Measurements from ENCODE around the gene HEATR3. TPM values are rescaled to one million over a fixed set of nuclear protein-coding genes. Genes with fewer than 3 reads are reported as not detected.

Gene HEATR3
- total and polyA plus RNA-seq, 2 experiments from 2014 or later, result 7.5 to 29.9 TPM

DNA sequence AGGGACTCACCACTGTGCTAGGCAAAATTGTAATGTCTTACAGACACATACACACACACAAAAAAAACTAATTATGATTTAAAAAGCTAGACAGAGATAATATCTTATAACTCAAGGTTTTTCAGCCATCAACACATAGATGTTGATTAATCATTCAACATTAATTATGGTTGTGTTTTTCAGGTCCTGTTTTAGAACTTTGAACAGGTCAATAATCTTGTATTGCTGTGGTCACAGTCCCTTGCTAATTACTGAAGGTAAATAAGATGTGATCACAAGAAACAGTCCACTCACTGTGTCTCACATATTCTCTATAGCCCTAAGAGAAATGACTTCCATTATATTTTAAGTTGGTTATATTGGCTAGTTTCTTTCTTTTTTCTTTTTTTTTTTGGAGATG is 54.9 kb downstream of the HEATR3 start (continued):
- TF ChIP-seq, protein P1, sequence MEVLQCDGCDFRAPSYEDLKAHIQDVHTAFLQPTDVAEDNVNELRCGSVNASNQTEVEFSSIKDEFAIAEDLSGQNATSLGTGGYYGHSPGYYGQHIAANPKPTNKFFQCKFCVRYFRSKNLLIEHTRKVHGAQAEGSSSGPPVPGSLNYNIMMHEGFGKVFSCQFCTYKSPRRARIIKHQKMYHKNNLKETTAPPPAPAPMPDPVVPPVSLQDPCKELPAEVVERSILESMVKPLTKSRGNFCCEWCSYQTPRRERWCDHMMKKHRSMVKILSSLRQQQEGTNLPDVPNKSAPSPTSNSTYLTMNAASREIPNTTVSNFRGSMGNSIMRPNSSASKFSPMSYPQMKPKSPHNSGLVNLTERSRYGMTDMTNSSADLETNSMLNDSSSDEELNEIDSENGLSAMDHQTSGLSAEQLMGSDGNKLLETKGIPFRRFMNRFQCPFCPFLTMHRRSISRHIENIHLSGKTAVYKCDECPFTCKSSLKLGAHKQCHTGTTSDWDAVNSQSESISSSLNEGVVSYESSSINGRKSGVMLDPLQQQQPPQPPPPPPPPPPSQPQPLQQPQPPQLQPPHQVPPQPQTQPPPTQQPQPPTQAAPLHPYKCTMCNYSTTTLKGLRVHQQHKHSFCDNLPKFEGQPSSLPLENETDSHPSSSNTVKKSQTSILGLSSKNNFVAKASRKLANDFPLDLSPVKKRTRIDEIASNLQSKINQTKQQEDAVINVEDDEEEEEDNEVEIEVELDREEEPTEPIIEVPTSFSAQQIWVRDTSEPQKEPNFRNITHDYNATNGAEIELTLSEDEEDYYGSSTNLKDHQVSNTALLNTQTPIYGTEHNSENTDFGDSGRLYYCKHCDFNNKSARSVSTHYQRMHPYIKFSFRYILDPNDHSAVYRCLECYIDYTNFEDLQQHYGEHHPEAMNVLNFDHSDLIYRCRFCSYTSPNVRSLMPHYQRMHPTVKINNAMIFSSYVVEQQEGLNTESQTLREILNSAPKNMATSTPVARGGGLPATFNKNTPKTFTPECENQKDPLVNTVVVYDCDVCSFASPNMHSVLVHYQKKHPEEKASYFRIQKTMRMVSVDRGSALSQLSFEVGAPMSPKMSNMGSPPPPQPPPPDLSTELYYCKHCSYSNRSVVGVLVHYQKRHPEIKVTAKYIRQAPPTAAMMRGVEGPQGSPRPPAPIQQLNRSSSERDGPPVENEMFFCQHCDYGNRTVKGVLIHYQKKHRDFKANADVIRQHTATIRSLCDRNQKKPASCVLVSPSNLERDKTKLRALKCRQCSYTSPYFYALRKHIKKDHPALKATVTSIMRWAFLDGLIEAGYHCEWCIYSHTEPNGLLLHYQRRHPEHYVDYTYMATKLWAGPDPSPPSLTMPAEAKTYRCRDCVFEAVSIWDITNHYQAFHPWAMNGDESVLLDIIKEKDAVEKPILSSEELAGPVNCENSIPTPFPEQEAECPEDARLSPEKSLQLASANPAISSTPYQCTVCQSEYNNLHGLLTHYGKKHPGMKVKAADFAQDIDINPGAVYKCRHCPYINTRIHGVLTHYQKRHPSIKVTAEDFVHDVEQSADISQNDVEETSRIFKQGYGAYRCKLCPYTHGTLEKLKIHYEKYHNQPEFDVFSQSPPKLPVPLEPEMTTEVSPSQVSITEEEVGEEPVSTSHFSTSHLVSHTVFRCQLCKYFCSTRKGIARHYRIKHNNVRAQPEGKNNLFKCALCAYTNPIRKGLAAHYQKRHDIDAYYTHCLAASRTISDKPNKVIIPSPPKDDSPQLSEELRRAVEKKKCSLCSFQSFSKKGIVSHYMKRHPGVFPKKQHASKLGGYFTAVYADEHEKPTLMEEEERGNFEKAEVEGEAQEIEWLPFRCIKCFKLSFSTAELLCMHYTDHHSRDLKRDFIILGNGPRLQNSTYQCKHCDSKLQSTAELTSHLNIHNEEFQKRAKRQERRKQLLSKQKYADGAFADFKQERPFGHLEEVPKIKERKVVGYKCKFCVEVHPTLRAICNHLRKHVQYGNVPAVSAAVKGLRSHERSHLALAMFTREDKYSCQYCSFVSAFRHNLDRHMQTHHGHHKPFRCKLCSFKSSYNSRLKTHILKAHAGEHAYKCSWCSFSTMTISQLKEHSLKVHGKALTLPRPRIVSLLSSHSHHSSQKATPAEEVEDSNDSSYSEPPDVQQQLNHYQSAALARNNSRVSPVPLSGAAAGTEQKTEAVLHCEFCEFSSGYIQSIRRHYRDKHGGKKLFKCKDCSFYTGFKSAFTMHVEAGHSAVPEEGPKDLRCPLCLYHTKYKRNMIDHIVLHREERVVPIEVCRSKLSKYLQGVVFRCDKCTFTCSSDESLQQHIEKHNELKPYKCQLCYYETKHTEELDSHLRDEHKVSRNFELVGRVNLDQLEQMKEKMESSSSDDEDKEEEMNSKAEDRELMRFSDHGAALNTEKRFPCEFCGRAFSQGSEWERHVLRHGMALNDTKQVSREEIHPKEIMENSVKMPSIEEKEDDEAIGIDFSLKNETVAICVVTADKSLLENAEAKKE (CRISPR knock-in tag; IDR thresholded peaks at IDR 0.05), result no peak
- TF ChIP-seq, protein P2, sequence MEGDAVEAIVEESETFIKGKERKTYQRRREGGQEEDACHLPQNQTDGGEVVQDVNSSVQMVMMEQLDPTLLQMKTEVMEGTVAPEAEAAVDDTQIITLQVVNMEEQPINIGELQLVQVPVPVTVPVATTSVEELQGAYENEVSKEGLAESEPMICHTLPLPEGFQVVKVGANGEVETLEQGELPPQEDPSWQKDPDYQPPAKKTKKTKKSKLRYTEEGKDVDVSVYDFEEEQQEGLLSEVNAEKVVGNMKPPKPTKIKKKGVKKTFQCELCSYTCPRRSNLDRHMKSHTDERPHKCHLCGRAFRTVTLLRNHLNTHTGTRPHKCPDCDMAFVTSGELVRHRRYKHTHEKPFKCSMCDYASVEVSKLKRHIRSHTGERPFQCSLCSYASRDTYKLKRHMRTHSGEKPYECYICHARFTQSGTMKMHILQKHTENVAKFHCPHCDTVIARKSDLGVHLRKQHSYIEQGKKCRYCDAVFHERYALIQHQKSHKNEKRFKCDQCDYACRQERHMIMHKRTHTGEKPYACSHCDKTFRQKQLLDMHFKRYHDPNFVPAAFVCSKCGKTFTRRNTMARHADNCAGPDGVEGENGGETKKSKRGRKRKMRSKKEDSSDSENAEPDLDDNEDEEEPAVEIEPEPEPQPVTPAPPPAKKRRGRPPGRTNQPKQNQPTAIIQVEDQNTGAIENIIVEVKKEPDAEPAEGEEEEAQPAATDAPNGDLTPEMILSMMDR (conservative IDR thresholded peaks at IDR 0.05; ENCODE audit: low read depth in 2 of 2), result no peak
- TF ChIP-seq EZH2phosphoT487 (IDR thresholded peaks at IDR 0.05; ENCODE audit: unreplicated experiment) (no peak), CREB1 (CRISPR knock-in tag; IDR thresholded peaks at IDR 0.05; ENCODE audit: low read depth) (no peak), ZNF114 (CRISPR knock-in tag; IDR thresholded peaks at IDR 0.05) (no peak), EZH2 (IDR thresholded peaks at IDR 0.05; ENCODE audit: low read depth, unreplicated experiment) (no peak)
- TF ChIP-seq, protein P3, sequence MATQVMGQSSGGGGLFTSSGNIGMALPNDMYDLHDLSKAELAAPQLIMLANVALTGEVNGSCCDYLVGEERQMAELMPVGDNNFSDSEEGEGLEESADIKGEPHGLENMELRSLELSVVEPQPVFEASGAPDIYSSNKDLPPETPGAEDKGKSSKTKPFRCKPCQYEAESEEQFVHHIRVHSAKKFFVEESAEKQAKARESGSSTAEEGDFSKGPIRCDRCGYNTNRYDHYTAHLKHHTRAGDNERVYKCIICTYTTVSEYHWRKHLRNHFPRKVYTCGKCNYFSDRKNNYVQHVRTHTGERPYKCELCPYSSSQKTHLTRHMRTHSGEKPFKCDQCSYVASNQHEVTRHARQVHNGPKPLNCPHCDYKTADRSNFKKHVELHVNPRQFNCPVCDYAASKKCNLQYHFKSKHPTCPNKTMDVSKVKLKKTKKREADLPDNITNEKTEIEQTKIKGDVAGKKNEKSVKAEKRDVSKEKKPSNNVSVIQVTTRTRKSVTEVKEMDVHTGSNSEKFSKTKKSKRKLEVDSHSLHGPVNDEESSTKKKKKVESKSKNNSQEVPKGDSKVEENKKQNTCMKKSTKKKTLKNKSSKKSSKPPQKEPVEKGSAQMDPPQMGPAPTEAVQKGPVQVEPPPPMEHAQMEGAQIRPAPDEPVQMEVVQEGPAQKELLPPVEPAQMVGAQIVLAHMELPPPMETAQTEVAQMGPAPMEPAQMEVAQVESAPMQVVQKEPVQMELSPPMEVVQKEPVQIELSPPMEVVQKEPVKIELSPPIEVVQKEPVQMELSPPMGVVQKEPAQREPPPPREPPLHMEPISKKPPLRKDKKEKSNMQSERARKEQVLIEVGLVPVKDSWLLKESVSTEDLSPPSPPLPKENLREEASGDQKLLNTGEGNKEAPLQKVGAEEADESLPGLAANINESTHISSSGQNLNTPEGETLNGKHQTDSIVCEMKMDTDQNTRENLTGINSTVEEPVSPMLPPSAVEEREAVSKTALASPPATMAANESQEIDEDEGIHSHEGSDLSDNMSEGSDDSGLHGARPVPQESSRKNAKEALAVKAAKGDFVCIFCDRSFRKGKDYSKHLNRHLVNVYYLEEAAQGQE (IDR thresholded peaks at IDR 0.05; ENCODE audit: unreplicated experiment), result no peak
- TF ChIP-seq, protein P4, sequence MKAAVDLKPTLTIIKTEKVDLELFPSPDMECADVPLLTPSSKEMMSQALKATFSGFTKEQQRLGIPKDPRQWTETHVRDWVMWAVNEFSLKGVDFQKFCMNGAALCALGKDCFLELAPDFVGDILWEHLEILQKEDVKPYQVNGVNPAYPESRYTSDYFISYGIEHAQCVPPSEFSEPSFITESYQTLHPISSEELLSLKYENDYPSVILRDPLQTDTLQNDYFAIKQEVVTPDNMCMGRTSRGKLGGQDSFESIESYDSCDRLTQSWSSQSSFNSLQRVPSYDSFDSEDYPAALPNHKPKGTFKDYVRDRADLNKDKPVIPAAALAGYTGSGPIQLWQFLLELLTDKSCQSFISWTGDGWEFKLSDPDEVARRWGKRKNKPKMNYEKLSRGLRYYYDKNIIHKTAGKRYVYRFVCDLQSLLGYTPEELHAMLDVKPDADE (IDR thresholded peaks at IDR 0.05), result no peak
